HTERT RPE-1 (cell line): ENCODE measurements around the gene MRPL28.
"Not testable (repeated sequence)": the region's sequence is repeated elsewhere in the genome, so short reads cannot be mapped to it uniquely, and the experiment has no call there.

ENCODE experiments used
- in situ Hi-C: fragments of 300-500 bp; cut with MboI; formaldehyde crosslinking; loops from 4 replicates; pipeline ENCODE4 v1.14.3; 2020; ENCODE audit warnings: low sequenced_read_pairs

Gene MRPL28

GRCh38 chr16:341095-341973, 29.0 kb downstream of the MRPL28 start:
- in situ Hi-C loops, result not testable (repeated sequence)

DNA sequence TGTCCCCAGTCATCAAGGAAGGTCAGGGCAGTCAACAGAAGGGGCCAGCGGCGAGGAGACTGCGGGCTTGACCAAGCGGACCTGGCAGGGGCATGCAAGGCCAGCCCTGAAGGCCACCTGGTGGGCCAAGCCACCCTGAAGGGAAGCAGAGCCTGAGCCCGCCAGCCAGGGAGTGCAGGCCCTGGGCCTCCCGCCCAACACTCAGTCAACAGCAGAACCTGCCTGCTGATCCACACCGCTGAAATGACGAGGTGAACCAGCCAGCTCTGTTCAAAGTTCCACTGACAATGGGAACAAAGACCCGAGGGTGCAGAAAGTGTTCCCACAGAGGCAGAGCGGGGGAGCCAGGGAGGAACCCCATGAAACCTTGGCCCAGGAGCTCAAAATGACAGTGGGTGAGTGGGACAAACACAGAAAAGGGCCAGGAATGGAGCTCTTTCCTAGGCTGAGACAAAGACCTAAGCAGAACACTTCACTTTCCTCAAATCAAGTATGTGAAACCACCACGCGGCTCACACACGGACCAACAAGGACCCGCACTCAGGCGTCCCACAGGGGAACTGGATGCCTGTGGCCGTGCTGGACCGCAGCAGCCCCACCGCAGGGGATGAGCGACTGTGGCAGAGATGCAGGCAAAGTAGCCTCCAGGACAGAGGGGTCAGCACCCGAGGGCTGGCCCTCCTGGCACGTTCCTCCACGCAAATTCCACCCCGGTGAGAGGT, 29.8 kb downstream of the MRPL28 start:
- in situ Hi-C loops, result no loop called here

GRCh38 chr16:339680-340079, 30.7 kb downstream of the MRPL28 start:
- in situ Hi-C loops, result no loop called here

DNA sequence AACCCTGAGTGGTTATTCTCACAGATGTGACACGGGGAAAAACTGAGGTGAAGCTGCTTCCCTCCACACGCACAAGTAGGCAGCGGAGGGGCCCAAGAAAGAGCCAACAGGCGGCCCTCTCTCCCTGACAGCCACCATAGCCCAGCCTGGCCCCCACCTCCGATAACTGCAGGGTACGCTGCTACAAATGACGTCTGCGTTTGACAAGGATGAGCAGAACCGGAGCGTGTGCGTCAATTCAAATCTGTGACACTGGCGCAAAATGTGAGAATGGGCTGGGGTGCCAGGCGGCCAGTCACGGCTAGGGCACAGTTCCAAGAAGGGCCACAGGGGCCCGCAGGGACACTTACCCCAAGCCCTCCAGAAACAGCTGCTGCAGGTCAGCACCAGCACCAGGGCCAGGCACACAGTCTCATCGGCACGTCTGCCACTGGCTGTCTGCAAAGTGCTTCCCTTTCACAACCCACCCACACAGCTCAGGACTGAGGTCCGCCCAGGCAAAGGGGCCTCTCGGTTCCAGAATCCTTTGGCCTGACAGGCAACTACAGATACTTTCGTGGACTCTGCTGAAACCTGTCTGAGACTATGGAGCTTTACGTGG, 32.3 kb downstream of the MRPL28 start:
- in situ Hi-C loops, result no loop called here

- in situ Hi-C loops, result no loop called here
Observed at GRCh38 chr16:337437-337836, 32.9 kb downstream of the MRPL28 start.

- in situ Hi-C loops, result no loop called here
Observed at GRCh38 chr16:336269-336668, 34.1 kb downstream of the MRPL28 start.

- in situ Hi-C loops, result not testable (repeated sequence)
Observed at GRCh38 chr16:334861-335632, 35.3 kb downstream of the MRPL28 start.

GRCh38 chr16:334164-334832, 36.0 kb downstream of the MRPL28 start:
- in situ Hi-C loops, result not testable (repeated sequence)

DNA sequence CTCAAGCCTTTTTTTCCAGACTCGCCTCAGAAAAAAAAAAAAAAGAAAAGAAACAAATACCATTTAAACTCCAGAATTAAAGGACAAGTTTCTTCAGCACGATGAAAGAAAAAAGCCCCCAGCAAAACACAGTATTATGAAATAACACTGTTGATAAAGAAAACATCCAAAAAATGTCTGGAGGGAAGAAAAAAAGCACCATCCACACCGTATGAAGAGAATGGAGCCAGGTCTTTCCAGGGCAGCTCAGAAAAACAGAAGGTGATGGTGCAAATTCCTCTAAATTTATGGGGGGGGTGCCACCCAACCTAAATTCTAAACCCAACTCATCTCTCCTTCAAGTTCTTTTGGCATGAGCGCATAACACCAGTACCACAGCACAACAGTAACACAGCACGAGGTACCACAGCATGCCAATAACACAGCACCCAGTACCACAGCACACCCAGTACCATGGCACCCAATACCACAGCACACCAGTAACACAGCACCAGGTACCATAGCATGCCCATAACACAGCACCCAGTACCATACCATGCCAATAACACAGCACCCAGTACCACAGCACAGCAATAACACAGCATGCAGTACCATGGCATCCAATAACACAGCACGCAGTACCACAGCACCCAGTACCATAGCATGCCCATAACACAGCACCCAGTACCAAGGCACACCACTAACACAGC, 36.8 kb downstream of the MRPL28 start:
- in situ Hi-C loops, result no loop called here

GRCh38 chr16:331181-331814, 39.0 kb downstream of the MRPL28 start:
- in situ Hi-C loops, result not testable (repeated sequence)

- in situ Hi-C loops, result no loop called here
Observed at GRCh38 chr16:330741-331140, 39.6 kb downstream of the MRPL28 start.

DNA sequence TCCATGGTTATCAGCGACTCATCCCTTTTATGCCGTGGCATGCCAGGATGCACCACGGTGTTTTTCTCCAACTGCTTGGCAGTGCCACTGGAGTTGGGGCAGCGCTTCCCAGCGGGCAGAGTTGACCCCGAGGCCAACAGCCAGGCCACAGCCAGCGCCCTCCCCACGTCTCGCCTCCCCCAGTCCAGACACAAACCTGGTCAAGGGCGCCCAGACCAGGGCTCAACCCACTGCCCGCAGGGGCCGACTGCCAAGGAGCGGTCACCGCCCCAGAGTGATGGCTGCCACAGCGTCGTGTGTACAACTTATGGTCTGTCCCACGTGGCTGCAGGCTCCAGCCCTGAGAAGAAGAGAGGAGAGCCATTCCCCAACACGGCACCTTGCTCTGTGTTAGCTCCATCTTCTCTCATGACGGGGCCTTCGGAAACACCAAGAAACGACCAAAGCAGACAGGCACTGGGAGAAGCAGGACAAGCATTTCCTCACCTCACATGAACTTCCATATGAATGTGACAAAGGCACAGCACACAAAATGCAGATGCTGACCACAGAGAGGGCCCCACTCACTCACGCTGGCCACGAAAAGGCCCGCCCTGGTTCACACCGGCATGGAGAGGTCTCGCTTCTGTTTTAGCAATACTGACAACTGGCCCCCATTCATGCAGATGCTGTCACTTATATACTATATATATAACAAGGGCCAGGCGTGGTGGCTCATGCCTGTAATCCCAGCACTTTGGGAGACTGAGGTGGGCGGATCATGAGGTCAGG, 44.8 kb downstream of the MRPL28 start:
- in situ Hi-C loops, result no loop called here

- in situ Hi-C loops, result no loop called here
Observed at GRCh38 chr16:324451-325334, 45.6 kb downstream of the MRPL28 start.

- in situ Hi-C loops, result no loop called here
Observed at GRCh38 chr16:324201-324450, 46.2 kb downstream of the MRPL28 start.

- in situ Hi-C loops, result no loop called here
Observed at GRCh38 chr16:322476-323143, 47.7 kb downstream of the MRPL28 start.

GRCh38 chr16:321532-321931, 48.8 kb downstream of the MRPL28 start:
- in situ Hi-C loops, result no loop called here

GRCh38 chr16:320206-320605, 50.1 kb downstream of the MRPL28 start:
- in situ Hi-C loops, result no loop called here
